ENCODE measurements around the gene SMC1A. TPM values are rescaled to one million over a fixed set of nuclear protein-coding genes. Genes with fewer than 3 reads are reported as not detected.
"Not testable (repeated sequence)": the region's sequence is repeated elsewhere in the genome, so short reads cannot be mapped to it uniquely, and the experiment has no call there.

The SMC1A gene
- total and polyA plus RNA-seq, 2 experiments from 2014 or later, result 48.3 to 59.5 TPM

DNA sequence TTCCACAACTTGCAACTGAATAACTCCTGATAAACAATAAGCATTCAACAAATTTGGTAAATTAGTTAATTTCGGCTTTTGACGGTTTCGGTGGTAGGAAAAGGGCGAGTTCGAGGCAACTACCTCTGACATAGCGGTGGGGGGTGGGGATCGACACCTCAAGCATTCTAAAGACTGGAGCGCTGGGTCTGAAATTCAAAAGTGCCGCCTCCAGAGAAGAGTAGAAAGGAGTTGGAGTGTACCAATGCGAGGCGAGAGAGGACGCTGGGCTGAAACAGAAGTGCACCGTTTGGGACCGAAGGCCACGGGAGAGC is 725 bp downstream of the SMC1A start:
- TF ChIP-seq, protein P1, sequence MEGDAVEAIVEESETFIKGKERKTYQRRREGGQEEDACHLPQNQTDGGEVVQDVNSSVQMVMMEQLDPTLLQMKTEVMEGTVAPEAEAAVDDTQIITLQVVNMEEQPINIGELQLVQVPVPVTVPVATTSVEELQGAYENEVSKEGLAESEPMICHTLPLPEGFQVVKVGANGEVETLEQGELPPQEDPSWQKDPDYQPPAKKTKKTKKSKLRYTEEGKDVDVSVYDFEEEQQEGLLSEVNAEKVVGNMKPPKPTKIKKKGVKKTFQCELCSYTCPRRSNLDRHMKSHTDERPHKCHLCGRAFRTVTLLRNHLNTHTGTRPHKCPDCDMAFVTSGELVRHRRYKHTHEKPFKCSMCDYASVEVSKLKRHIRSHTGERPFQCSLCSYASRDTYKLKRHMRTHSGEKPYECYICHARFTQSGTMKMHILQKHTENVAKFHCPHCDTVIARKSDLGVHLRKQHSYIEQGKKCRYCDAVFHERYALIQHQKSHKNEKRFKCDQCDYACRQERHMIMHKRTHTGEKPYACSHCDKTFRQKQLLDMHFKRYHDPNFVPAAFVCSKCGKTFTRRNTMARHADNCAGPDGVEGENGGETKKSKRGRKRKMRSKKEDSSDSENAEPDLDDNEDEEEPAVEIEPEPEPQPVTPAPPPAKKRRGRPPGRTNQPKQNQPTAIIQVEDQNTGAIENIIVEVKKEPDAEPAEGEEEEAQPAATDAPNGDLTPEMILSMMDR (IDR thresholded peaks at IDR 0.05; ENCODE audit: low read depth, low read length), result no peak
- H3K4me3 ChIP-seq, result peak overlapping the region; percentile 46
- no peaks in the 10 kb centered on the region for H3K9me3 ChIP-seq (ENCODE audit: low read depth)
- H3K27me3 ChIP-seq, result no peaks in the 10 kb centered on the region
- no peaks in the 10 kb centered on the region for H3K36me3 ChIP-seq
- peak overlapping the region; percentile 80 for H3K27ac ChIP-seq
- H3K4me1 ChIP-seq (ENCODE audit: low read depth), result peaks cover 5% of the 10 kb centered on the region
- DNase-seq (ENCODE audit: low read depth in 1 of 2, low spot score in 1 of 2), result no peak

DNA sequence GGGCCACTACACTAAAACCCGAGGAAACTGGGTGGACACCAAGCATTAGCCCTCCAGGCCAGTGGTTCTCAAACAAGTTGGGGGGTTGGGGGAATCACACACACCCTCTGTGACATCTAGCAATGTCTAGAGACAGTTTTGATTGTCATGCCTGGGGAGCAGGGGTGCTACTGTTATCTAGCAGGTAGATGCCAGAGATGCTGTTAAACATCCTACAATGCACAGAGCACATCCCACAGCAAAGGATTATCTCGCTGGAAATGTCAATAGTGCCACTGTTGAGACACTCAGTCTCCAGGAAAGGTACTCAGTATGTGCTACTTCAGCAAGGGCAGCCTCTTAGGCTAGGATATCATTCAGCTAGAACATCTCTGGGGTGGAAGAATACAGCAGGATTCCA is 1.3 kb downstream of the SMC1A start:
- Histone ChIP-seq H3K36me3 (no peaks in the 10 kb centered on the region), H3K27ac (no peak overlapping the region), H3K4me1 (ENCODE audit: low read depth) (peaks cover 5% of the 10 kb centered on the region), H3K9me3 (ENCODE audit: low read depth) (no peaks in the 10 kb centered on the region), H3K27me3 (no peaks in the 10 kb centered on the region), H3K4me3 (peak overlapping the region; percentile 46)
- TF ChIP-seq, protein P1 (IDR thresholded peaks at IDR 0.05; ENCODE audit: low read depth, low read length), result no peak
- DNase-seq (ENCODE audit: low read depth in 1 of 2, low spot score in 1 of 2), result no peak

DNA sequence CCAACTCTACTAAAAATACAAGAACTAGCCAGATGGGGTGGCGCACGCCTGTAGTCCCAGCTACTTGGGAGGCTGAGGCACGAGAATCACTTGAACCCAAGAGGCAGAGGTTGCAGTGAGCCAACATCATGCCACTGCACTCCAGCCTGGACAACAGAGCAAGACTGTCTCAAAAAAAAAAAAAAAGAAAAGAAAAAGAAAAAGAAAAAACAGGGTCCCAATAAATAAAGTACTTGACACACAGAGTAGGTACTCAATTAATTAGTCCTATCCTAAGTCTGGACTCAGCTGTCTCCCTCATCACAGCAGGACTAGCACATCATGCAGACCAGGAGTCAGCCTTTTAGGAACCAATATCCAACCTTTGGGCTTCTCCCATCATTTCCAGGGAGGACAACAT is 2.1 kb downstream of the SMC1A start:
- DNase-seq (ENCODE audit: low read depth in 1 of 2, low spot score in 1 of 2); H3K9me3 ChIP-seq (ENCODE audit: low read depth); H3K4me3 ChIP-seq; H3K27me3 ChIP-seq; H3K36me3 ChIP-seq; H3K4me1 ChIP-seq (ENCODE audit: low read depth); H3K27ac ChIP-seq: not testable (repeated sequence)

DNA sequence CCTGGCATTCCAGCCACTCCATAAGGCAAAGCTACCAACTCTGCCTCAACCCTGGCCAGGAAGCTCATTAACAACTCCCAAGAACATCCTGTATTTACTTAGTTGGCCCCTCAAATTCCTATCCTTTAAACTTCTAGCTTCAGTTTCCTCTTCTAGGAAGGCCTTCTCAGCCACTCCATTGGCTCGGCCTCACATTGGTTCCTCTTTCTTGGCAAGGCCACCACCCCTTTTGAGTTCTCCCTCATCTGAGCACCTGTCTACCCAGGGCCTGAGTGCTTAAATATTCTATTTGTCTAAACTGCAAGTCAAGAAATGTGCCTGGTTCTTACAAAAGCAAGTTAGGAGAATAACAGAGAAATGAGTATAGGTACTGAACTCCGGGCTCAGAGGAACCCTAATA is 10.0 kb downstream of the SMC1A start:
- Histone ChIP-seq H3K4me1 (ENCODE audit: low read depth) (no peaks in the 10 kb centered on the region), H3K36me3 (peaks cover 11% of the 10 kb centered on the region), H3K27ac (no peak overlapping the region), H3K9me3 (ENCODE audit: low read depth) (no peaks in the 10 kb centered on the region), H3K4me3 (no peak overlapping the region), H3K27me3 (no peaks in the 10 kb centered on the region)
- DNase-seq (ENCODE audit: low read depth in 1 of 2, low spot score in 1 of 2), result no peak
- TF ChIP-seq, protein P1 (IDR thresholded peaks at IDR 0.05; ENCODE audit: low read depth, low read length), result no peak

DNA sequence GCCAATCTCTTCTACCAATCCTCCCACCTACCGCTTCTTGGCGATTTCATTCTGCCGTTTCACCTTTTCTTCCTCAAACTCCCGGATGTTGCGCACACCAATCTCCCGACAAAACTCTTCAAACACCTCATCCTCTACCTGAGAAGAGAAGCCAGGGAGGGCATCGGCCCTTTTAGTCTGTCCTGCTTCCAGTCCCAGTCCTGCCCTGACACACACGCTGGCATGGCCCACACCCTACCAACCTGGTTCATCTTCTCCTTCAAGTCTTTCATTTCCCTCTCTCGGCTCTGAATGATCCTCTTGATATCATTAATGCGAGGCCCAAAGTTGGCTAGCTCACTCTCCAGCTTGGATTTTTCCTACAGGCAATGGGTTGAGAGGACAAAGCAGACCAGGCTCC is 18.9 kb downstream of the SMC1A start:
- Histone ChIP-seq H3K9me3 (ENCODE audit: low read depth) (no peaks in the 10 kb centered on the region), H3K4me3 (no peak overlapping the region), H3K4me1 (ENCODE audit: low read depth) (no peaks in the 10 kb centered on the region), H3K36me3 (peaks cover 9% of the 10 kb centered on the region), H3K27ac (no peak overlapping the region), H3K27me3 (no peaks in the 10 kb centered on the region)
- TF ChIP-seq, protein P1 (IDR thresholded peaks at IDR 0.05; ENCODE audit: low read depth, low read length), result no peak
- no peak for DNase-seq (ENCODE audit: low read depth in 1 of 2, low spot score in 1 of 2)

DNA sequence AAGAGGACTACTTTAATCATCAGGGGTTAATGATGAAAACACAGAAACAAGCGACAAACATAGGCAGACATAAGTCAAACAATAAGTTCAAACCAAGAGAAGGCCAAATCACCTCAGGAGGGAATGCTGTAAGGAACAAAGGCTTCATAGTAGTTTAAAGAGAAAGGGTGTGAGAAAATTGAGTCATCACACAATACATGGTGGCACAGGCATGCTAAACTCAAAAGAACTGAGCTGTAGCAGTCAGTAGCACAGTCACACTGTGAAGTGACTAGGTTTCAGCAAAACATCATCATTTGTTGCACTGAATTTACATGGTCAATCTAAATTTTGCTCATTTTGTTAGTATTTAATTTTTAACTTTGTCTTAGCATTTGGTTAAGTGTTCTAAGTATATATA is 24.2 kb downstream of the SMC1A start:
- no peak for DNase-seq (ENCODE audit: low read depth in 1 of 2, low spot score in 1 of 2)
- TF ChIP-seq, protein P1 (IDR thresholded peaks at IDR 0.05; ENCODE audit: low read depth, low read length), result no peak
- Histone ChIP-seq H3K27me3 (no peaks in the 10 kb centered on the region), H3K36me3 (no peaks in the 10 kb centered on the region), H3K9me3 (ENCODE audit: low read depth) (no peaks in the 10 kb centered on the region), H3K4me1 (ENCODE audit: low read depth) (no peaks in the 10 kb centered on the region), H3K4me3 (no peak overlapping the region), H3K27ac (no peak overlapping the region)
